IMR-90 (cell line): ENCODE data around the gene TSGA10IP.

Experiments
- BHLHE40 ChIP-seq: fragments of 150-350 bp; IDR thresholded peaks from 2 replicates; pipeline ENCODE4 v1.6.1; 2016; ENCODE audit warnings: mild to moderate bottlenecking, low read depth, low read length
- CEBPB ChIP-seq: IDR thresholded peaks from 2 replicates; pipeline ENCODE4 v1.6.1; 2012; ENCODE audit warnings: low read depth, low read length, improper control_type of control experiment
- CTCF ChIP-seq: conservative IDR thresholded peaks from 2 replicates; pipeline ENCODE4 v1.5.1; 2012; ENCODE audit warnings: mild to moderate bottlenecking, low read depth, low read length, improper control_type of control experiment
- MAZ ChIP-seq: IDR thresholded peaks from 2 replicates; pipeline ENCODE4 v1.6.1; 2012; ENCODE audit warnings: low read depth, mild to moderate bottlenecking, low read length, improper control_type of control experiment, moderate library complexity, borderline replicate concordance
- POLR2A ChIP-seq: IDR thresholded peaks from 2 replicates; pipeline ENCODE4 v1.6.1; 2012; ENCODE audit warnings: mild to moderate bottlenecking, low read depth, low read length
- RAD21 ChIP-seq: IDR thresholded peaks from 2 replicates; pipeline ENCODE4 v1.6.1; 2012; ENCODE audit warnings: low read length, improper control_type of control experiment
- RCOR1 ChIP-seq: IDR thresholded peaks from 2 replicates; pipeline ENCODE4 v1.6.1; 2012; ENCODE audit warnings: mild to moderate bottlenecking, low read length, improper control_type of control experiment; ENCODE audit not compliant: insufficient replicate concordance
- RFX5 ChIP-seq: IDR thresholded peaks from 2 replicates; pipeline ENCODE4 v1.8.0; 2012; ENCODE audit warnings: low read depth, mild to moderate bottlenecking, low read length, moderate library complexity

DNA sequence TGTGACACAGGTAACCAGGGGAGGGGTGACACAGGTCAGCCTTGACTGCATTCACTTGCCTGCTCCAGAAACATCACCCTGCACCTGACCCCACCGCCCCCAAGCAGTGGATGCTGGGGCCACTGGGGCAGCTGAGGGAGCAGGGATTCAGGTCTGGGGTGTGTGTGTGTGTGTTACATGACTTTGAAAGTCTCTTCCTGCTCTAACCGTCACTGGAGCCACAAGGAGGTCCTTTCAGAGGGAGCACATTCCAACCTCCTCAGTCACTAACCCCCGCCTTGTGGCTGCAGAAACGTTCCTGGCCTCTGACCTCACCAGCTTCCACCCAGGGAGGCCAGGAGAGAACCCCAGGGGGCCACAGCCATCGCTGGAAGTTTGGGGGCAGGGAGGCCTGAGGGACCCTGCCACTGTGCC, 42.2 kb upstream of the TSGA10IP start:
- TF ChIP-seq POLR2A, result peak; percentile 70; the same call in 1 of the 2 replicates
- no peak for TF ChIP-seq CTCF
- TF ChIP-seq RFX5, result no peak
- TF ChIP-seq RAD21, result no peak
- no peak for TF ChIP-seq RCOR1
- TF ChIP-seq CEBPB, result no peak
- TF ChIP-seq MAZ, result peak; percentile 76
- TF ChIP-seq BHLHE40, result peak; percentile 67
